ENCODE data around the gene FOXJ3. TPM values are rescaled to one million over a fixed set of nuclear protein-coding genes. Genes with fewer than 3 reads are reported as not detected.

Gene FOXJ3
- polyA plus RNA-seq, 1 of the 3 experiments (the other 2 are of a cell fraction): 16.0 TPM

DNA sequence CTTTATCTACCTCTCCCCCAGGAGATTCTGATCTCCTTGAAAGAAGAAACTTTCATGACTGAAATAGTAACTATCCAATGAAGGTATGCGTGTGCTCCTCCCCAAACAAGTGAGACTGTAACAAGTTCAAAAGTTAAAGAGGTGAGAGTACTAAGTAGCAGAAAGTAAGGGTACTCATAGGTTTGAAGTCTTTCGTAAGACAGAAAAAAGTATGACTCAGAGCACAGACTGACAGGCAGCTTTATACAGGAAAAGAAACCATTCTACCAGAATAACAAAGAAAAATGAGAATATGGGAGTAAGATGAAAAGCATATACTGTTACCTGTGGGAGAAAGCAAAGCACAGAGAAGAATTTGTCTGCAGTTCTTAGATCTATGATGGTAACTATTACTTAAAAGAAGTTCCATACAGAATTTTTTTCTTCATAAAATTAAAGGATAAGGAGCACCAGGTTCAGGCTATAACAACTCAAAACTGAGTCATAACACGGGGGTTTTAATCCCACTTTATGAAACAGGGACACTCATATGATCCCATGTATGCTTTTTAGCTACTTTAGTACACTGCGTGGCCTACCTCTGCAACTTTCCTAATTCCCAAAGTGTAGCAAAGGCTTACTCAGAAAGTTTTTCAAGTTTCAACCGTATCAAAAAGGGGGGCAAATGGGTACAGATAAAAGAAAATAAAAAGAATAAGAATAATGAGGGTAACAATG, 52.0 kb downstream of the FOXJ3 start:
- no peak overlapping the region for H3K27ac ChIP-seq (ENCODE audit: low read depth in 2 of 2, low read length in 1 of 2)
- TF ChIP-seq, protein P1, sequence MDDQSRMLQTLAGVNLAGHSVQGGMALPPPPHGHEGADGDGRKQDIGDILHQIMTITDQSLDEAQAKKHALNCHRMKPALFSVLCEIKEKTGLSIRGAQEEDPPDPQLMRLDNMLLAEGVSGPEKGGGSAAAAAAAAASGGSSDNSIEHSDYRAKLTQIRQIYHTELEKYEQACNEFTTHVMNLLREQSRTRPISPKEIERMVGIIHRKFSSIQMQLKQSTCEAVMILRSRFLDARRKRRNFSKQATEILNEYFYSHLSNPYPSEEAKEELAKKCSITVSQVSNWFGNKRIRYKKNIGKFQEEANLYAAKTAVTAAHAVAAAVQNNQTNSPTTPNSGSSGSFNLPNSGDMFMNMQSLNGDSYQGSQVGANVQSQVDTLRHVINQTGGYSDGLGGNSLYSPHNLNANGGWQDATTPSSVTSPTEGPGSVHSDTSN (IDR thresholded peaks at IDR 0.05): 0 out of 2 replicates have a peak, but pooled peaks have one; percentile 11
- no peak for TF ChIP-seq SIN3A (IDR thresholded peaks at IDR 0.05; ENCODE audit: borderline replicate concordance, low read depth, low read length)
- no peak for TF ChIP-seq EP300 (IDR thresholded peaks at IDR 0.05; ENCODE audit: borderline replicate concordance in 1 of 2, low read depth in 1 of 2, low read length in 1 of 2)
- TF ChIP-seq FOSL2 (IDR thresholded peaks at IDR 0.05; ENCODE audit: borderline replicate concordance, low read depth): peak; percentile 24; the same call in 1 of the 2 replicates
- no peak for DNase-seq
- no peak overlapping the region for H3K9ac ChIP-seq
- H3F3A ChIP-seq (replicated peaks; ENCODE audit: insufficient read depth): peaks cover 4% of the 10 kb centered on the region
- 77% methylated on average over 5 of the region's 5 CpGs for WGBS (ENCODE audit: low lambda C conversion rate)
- H3K36me3 ChIP-seq (replicated peaks in 1 of 2; ENCODE audit: control insufficient read depth in 1 of 2, insufficient read depth in 2 of 2, low read length in 1 of 2): peaks cover 0 to 11% of the 10 kb centered on the region in 2 experiments
- 0 out of 4 replicates have a peak, but pooled peaks cover 0 to 14% of the 10 kb centered on the region in 2 experiments for H3K4me1 ChIP-seq (ENCODE audit: control insufficient read depth in 1 of 2, insufficient read depth in 2 of 2, low read depth in 1 of 2, low read length in 1 of 2)
- H3K79me2 ChIP-seq (ENCODE audit: insufficient read depth): peaks cover 91% of the 10 kb centered on the region
- H3K9me3 ChIP-seq: no peaks in the 10 kb centered on the region
- H2AFZ ChIP-seq (ENCODE audit: low read depth): no peak overlapping the region
- H3K4me3 ChIP-seq (ENCODE audit: low read depth in 2 of 2, low read length in 1 of 2): no peak overlapping the region
- CTCF ChIA-PET: interaction anchor here (0.7 kb wide), 1 partner anchor 21 kb away, joined by 3 read pairs; no protein-coding TSS in a partner anchor
- peaks cover 45% of the 10 kb centered on the region for H4K20me1 ChIP-seq (ENCODE audit: insufficient read depth)
- no peak overlapping the region for H3K4me2 ChIP-seq
- H3K27me3 ChIP-seq (ENCODE audit: insufficient read depth): no peaks in the 10 kb centered on the region
- POLR2A ChIA-PET: no interaction called here
- H3K9me2 ChIP-seq: no peaks in the 10 kb centered on the region

DNA sequence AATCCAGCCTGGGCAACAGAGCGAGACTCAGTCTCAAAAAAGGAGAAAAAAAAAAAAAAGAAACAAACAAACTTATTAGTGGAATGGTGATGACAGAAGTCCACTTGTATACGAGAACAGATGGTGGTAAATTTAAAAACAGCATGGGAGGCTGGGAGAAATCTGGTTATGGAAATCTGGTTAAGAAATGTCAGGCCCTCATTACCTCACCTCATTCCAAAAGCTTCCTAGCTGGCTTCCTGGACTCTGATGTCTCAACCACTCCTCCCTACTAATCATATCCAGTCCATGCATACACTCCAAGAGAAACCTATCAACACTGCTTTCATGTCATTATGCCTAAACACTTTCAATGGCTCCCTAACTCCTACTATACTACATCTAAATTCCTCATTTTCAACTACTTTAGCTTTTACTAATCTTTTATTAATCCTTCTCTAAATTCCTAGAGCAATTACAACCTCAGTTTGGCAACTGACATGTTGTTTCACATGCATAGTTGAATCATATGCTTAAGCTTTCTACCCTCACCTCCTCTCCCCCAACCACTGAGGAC, 52.9 kb downstream of the FOXJ3 start:
- Histone ChIP-seq H3F3A (replicated peaks; ENCODE audit: insufficient read depth) (peaks cover 4% of the 10 kb centered on the region), H3K79me2 (ENCODE audit: insufficient read depth) (peaks cover 86% of the 10 kb centered on the region), H2AFZ (ENCODE audit: low read depth) (no peak overlapping the region), H3K4me2 (no peak overlapping the region), H3K9me3 (no peaks in the 10 kb centered on the region), H3K27ac (ENCODE audit: low read depth in 2 of 2, low read length in 1 of 2) (no peak overlapping the region), H3K9ac (no peak overlapping the region), H3K4me3 (ENCODE audit: low read depth in 2 of 2, low read length in 1 of 2) (no peak overlapping the region), H3K27me3 (ENCODE audit: insufficient read depth) (no peaks in the 10 kb centered on the region), H4K20me1 (ENCODE audit: insufficient read depth) (peaks cover 47% of the 10 kb centered on the region), H3K9me2 (no peaks in the 10 kb centered on the region), H3K36me3 (replicated peaks in 1 of 2; ENCODE audit: control insufficient read depth in 1 of 2, insufficient read depth in 2 of 2, low read length in 1 of 2) (peaks cover 0 to 11% of the 10 kb centered on the region in 2 experiments), H3K4me1 (ENCODE audit: control insufficient read depth in 1 of 2, insufficient read depth in 2 of 2, low read depth in 1 of 2, low read length in 1 of 2) (0 out of 4 replicates have a peak, but pooled peaks cover 0 to 14% of the 10 kb centered on the region in 2 experiments)
- ChIA-PET CTCF (no interaction called here), POLR2A (no interaction called here)
- 84% methylated on average over 2 of the region's 2 CpGs for WGBS (ENCODE audit: low lambda C conversion rate)
- TF ChIP-seq TCF12 (IDR thresholded peaks at IDR 0.05): no peak
- no peak for TF ChIP-seq FOXJ3 (CRISPR knock-in tag; IDR thresholded peaks at IDR 0.05)
- no peak for TF ChIP-seq GATA2 (CRISPR knock-in tag; IDR thresholded peaks at IDR 0.05)
- TF ChIP-seq GABPA (IDR thresholded peaks at IDR 0.05; ENCODE audit: low read depth): no peak
- no peak for TF ChIP-seq RXRA (IDR thresholded peaks at IDR 0.05; ENCODE audit: borderline replicate concordance, low read depth)
- TF ChIP-seq RFX5 (IDR thresholded peaks at IDR 0.05; ENCODE audit: low read length): no peak
- no peak for TF ChIP-seq RCOR1 (IDR thresholded peaks at IDR 0.05; ENCODE audit: low read length)
- TF ChIP-seq, protein P2, sequence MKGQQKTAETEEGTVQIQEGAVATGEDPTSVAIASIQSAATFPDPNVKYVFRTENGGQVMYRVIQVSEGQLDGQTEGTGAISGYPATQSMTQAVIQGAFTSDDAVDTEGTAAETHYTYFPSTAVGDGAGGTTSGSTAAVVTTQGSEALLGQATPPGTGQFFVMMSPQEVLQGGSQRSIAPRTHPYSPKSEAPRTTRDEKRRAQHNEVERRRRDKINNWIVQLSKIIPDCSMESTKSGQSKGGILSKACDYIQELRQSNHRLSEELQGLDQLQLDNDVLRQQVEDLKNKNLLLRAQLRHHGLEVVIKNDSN (IDR thresholded peaks at IDR 0.05; ENCODE audit: borderline replicate concordance, low read depth): no peak
- TF ChIP-seq, protein P3, sequence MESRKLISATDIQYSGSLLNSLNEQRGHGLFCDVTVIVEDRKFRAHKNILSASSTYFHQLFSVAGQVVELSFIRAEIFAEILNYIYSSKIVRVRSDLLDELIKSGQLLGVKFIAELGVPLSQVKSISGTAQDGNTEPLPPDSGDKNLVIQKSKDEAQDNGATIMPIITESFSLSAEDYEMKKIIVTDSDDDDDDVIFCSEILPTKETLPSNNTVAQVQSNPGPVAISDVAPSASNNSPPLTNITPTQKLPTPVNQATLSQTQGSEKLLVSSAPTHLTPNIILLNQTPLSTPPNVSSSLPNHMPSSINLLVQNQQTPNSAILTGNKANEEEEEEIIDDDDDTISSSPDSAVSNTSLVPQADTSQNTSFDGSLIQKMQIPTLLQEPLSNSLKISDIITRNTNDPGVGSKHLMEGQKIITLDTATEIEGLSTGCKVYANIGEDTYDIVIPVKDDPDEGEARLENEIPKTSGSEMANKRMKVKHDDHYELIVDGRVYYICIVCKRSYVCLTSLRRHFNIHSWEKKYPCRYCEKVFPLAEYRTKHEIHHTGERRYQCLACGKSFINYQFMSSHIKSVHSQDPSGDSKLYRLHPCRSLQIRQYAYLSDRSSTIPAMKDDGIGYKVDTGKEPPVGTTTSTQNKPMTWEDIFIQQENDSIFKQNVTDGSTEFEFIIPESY (IDR thresholded peaks at IDR 0.05; ENCODE audit: borderline replicate concordance, low read depth): no peak
- TF ChIP-seq SMC3 (IDR thresholded peaks at IDR 0.05; ENCODE audit: low read depth, low read length): no peak
- TF ChIP-seq MXI1 (IDR thresholded peaks at IDR 0.05; ENCODE audit: low read depth, low read length): no peak
- no peak for TF ChIP-seq SIN3A (IDR thresholded peaks at IDR 0.05; ENCODE audit: borderline replicate concordance, low read depth, low read length)
- TF ChIP-seq FOXM1 (IDR thresholded peaks at IDR 0.05; ENCODE audit: low read depth): no peak
- TF ChIP-seq, protein P4, sequence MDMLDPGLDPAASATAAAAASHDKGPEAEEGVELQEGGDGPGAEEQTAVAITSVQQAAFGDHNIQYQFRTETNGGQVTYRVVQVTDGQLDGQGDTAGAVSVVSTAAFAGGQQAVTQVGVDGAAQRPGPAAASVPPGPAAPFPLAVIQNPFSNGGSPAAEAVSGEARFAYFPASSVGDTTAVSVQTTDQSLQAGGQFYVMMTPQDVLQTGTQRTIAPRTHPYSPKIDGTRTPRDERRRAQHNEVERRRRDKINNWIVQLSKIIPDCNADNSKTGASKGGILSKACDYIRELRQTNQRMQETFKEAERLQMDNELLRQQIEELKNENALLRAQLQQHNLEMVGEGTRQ (IDR thresholded peaks at IDR 0.05; ENCODE audit: borderline replicate concordance, low read depth, low read length): no peak
- TF ChIP-seq EZH2phosphoT487 (IDR thresholded peaks at IDR 0.05; ENCODE audit: borderline replicate concordance, low read depth): no peak
- TF ChIP-seq ELF1 (IDR thresholded peaks at IDR 0.05): no peak
- TF ChIP-seq, protein P1 (IDR thresholded peaks at IDR 0.05): no peak
- no peak for TF ChIP-seq TEAD4 (IDR thresholded peaks at IDR 0.05; ENCODE audit: borderline replicate concordance, insufficient read depth)
- no peak for DNase-seq
